ENCODE results near the gene PIGBOS1. TPM values are rescaled to one million over a fixed set of nuclear protein-coding genes. Genes with fewer than 3 reads are reported as not detected.

The PIGBOS1 gene
- total RNA-seq, 4 donors from 2014 or later = 10.4 to 30.4 (median 12.0) TPM

GRCh38 chr15:55358471-55358870 lies 39.5 kb upstream of the PIGBOS1 start:
- intact Hi-C loops (cut with DNase I; ENCODE audit: low total_unique reads) = no loop called here
- no peak for DNase-seq (ENCODE audit: low spot score in 2 of 2)
- no peak overlapping the region for H3K4me3 ChIP-seq (ENCODE audit: low read depth, poor library complexity, severe bottlenecking)
- TF ChIP-seq POLR2A (IDR thresholded peaks at IDR 0.05) = no peak
- TF ChIP-seq, protein P1, sequence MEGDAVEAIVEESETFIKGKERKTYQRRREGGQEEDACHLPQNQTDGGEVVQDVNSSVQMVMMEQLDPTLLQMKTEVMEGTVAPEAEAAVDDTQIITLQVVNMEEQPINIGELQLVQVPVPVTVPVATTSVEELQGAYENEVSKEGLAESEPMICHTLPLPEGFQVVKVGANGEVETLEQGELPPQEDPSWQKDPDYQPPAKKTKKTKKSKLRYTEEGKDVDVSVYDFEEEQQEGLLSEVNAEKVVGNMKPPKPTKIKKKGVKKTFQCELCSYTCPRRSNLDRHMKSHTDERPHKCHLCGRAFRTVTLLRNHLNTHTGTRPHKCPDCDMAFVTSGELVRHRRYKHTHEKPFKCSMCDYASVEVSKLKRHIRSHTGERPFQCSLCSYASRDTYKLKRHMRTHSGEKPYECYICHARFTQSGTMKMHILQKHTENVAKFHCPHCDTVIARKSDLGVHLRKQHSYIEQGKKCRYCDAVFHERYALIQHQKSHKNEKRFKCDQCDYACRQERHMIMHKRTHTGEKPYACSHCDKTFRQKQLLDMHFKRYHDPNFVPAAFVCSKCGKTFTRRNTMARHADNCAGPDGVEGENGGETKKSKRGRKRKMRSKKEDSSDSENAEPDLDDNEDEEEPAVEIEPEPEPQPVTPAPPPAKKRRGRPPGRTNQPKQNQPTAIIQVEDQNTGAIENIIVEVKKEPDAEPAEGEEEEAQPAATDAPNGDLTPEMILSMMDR (IDR thresholded peaks at IDR 0.05) = no peak

GRCh38 chr15:55357774-55358173 lies 38.9 kb upstream of the PIGBOS1 start:
- WGBS, 2 donors = 89 to 90% methylated on average over 2 of the region's 2 CpGs
- TF ChIP-seq, protein P1 (IDR thresholded peaks at IDR 0.05) = no peak
- no peak for DNase-seq (ENCODE audit: low spot score in 2 of 2)
- intact Hi-C loops (cut with DNase I; ENCODE audit: low total_unique reads) = no loop called here
- no peak overlapping the region for H3K4me3 ChIP-seq (ENCODE audit: low read depth, poor library complexity, severe bottlenecking)

DNA sequence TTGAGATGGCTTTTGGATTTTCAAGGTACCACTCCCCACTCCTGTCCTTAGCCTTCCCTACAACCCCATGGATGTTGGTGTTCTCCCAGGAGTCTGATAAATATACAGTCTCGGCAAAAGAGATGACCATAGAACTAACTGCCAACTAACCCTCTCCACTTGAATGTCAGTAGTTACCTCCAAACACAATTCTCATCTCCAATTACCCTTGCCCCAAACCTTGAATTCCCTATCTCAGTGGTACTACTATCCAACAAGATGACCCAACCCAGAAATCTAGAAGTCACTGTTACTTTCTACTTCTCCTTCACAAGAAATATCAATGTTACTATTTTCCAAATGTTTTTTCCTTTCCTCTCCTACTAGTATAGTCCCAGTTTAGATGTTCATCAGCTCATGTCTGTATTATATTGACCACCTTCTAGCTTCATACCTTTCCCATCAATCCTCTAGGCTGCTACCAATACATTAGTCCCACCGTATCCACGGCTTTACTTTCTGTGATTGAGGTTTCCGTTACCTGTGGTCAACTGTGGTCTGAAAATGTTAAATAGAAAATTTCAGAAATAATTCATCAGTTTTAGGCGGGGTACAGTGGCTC lies 38.2 kb upstream of the PIGBOS1 start:
- DNase-seq (ENCODE audit: low spot score in 2 of 2) = no peak
- WGBS, 2 donors = 98% methylated on average over 5 of the region's 5 CpGs
- TF ChIP-seq, protein P1 (IDR thresholded peaks at IDR 0.05) = no peak
- H3K4me3 ChIP-seq (ENCODE audit: low read depth, poor library complexity, severe bottlenecking) = no peak overlapping the region
- intact Hi-C loops (cut with DNase I; ENCODE audit: low total_unique reads) = no loop called here

GRCh38 chr15:55353025-55353424 lies 34.1 kb upstream of the PIGBOS1 start:
- WGBS, 2 donors = 83 to 89% methylated on average over 2 of the region's 2 CpGs
- TF ChIP-seq, protein P1 (IDR thresholded peaks at IDR 0.05) = no peak
- no peak for TF ChIP-seq POLR2A (IDR thresholded peaks at IDR 0.05)
- no peak overlapping the region for H3K4me3 ChIP-seq (ENCODE audit: low read depth, poor library complexity, severe bottlenecking)
- DNase-seq (ENCODE audit: low spot score in 2 of 2) = no peak
- intact Hi-C loops (cut with DNase I; ENCODE audit: low total_unique reads) = no loop called here

DNA sequence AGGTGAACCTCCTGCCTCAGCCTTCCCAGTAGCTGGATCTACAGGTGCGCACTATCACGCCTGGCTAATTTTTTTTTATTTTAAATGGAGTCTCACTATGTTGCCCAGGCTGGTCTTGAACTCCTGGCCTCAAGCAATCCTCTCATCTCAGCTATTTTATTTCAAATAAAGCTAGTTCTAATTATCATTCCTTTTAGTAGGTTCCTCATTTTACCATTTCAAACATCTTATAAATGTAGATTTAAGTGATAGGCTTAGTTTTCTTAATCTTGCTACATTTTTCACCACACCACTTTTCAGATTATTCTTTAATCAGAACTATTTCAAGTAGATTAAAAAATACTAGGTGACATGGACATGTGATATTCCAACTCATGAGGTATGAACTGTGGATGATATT lies 30.4 kb upstream of the PIGBOS1 start:
- TF ChIP-seq POLR2A (IDR thresholded peaks at IDR 0.05) = no peak
- TF ChIP-seq, protein P1 (IDR thresholded peaks at IDR 0.05) = no peak
- 98% methylated on average over 2 of the region's 2 CpGs for WGBS, 2 donors
- DNase-seq (ENCODE audit: low spot score in 2 of 2) = no peak
- intact Hi-C loops (cut with DNase I; ENCODE audit: low total_unique reads) = no loop called here
- no peak overlapping the region for H3K4me3 ChIP-seq (ENCODE audit: low read depth, poor library complexity, severe bottlenecking)

GRCh38 chr15:55348281-55348778 lies 29.4 kb upstream of the PIGBOS1 start:
- no peak overlapping the region for H3K4me3 ChIP-seq (ENCODE audit: low read depth, poor library complexity, severe bottlenecking)
- TF ChIP-seq POLR2A (IDR thresholded peaks at IDR 0.05) = no peak
- TF ChIP-seq, protein P1 (IDR thresholded peaks at IDR 0.05) = no peak
- no peak for DNase-seq (ENCODE audit: low spot score in 2 of 2)
- WGBS, 2 donors = 61 to 71% methylated on average over 4 of the region's 4 CpGs
- intact Hi-C loops (cut with DNase I; ENCODE audit: low total_unique reads) = no loop called here

Measured in lower leg skin (tissue), 4 donors.